Neutrophil (primary cell): ENCODE measurements around the gene FAM120C.

Experiments
- H3K27ac ChIP-seq: fragments of 200-600 bp; sonication (generic); 2 replicates; pipeline ENCODE4 v1.5.1; 2016; ENCODE audit warnings: mild to moderate bottlenecking, moderate library complexity
- H3K27me3 ChIP-seq: fragments of 200-600 bp; sonication (generic); 2 replicates; pipeline ENCODE4 v1.6.0; 2016; ENCODE audit warnings: mild to moderate bottlenecking
- H3K36me3 ChIP-seq: fragments of 200-600 bp; sonication (generic); 2 replicates; pipeline ENCODE4 v1.5.1; 2017
- H3K4me1 ChIP-seq, 2 experiments: fragments of 200-600 bp in 1 of 2; sonication (generic) in 1 of 2; 1 replicate in 1 of 2; 2 replicates in 1 of 2; pipeline versions ENCODE4 v1.5.1 to v1.6.1; 2013 to 2016; ENCODE audit warnings: low read depth in 1 of 2, low read length in 1 of 2, mild to moderate bottlenecking in 1 of 2, moderate library complexity in 1 of 2; ENCODE audit not compliant: control insufficient read depth in 1 of 2, insufficient read depth in 1 of 2
- H3K4me3 ChIP-seq, 2 experiments: fragments of 200-600 bp in 1 of 2; sonication (generic) in 1 of 2; 1 replicate in 1 of 2; 2 replicates in 1 of 2; pipeline ENCODE4 v1.5.1; 2013 to 2016; ENCODE audit warnings: low read depth in 1 of 2, low read length in 1 of 2, mild to moderate bottlenecking in 1 of 2, moderate library complexity in 1 of 2
- H3K9me3 ChIP-seq: fragments of 200-600 bp; sonication (generic); 2 replicates; pipeline ENCODE4 v1.5.1; 2016
- CTCF ChIP-seq: fragments of 200-600 bp; sonication (generic); IDR thresholded peaks from 2 replicates; pipeline ENCODE4 v1.5.1; 2016; ENCODE audit warnings: antibody characterized with exemption

The FAM120C gene

GRCh38 chrX:54067766-54068165 lies 115.3 kb downstream of the FAM120C start:
- no peak overlapping the region for H3K27ac ChIP-seq
- no peaks in the 10 kb centered on the region for H3K36me3 ChIP-seq
- TF ChIP-seq CTCF: no peak
- H3K27me3 ChIP-seq: no peaks in the 10 kb centered on the region
- no peak overlapping the region for H3K4me3 ChIP-seq
- H3K4me1 ChIP-seq: no peaks in the 10 kb centered on the region
- no peaks in the 10 kb centered on the region for H3K9me3 ChIP-seq

- Histone ChIP-seq H3K4me3 (no peak overlapping the region), H3K4me1 (no peaks in the 10 kb centered on the region), H3K27ac (no peak overlapping the region), H3K27me3 (no peaks in the 10 kb centered on the region), H3K9me3 (no peaks in the 10 kb centered on the region), H3K36me3 (no peaks in the 10 kb centered on the region)
- no peak for TF ChIP-seq CTCF
Measured at GRCh38 chrX:54066841-54067240, 116.2 kb downstream of the FAM120C start.

GRCh38 chrX:54064564-54064963 lies 118.5 kb downstream of the FAM120C start:
- no peak overlapping the region for H3K4me3 ChIP-seq
- H3K36me3 ChIP-seq: no peaks in the 10 kb centered on the region
- no peaks in the 10 kb centered on the region for H3K9me3 ChIP-seq
- no peaks in the 10 kb centered on the region for H3K4me1 ChIP-seq
- no peak for TF ChIP-seq CTCF
- no peaks in the 10 kb centered on the region for H3K27me3 ChIP-seq
- no peak overlapping the region for H3K27ac ChIP-seq

DNA sequence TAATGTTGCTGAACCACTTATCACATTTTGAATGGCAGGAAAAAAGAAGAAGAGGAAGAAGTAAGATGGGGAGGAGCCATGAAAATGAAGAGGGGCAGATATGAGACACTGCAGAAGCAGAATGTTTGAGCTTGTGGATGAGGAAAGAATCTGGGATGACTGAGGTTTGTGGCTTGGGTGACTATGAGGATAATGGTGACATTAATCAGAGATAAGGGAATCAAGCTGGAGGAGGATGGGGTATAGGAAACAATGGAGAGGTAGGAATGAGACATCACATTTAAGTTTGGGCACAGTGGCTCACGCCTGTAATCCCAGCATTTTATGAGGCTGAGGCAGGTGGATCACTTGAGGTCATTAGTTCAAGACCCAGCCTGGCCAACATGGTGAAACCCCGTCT lies 119.7 kb downstream of the FAM120C start:
- no peak for TF ChIP-seq CTCF

GRCh38 chrX:54049801-54050200 lies 133.3 kb downstream of the FAM120C start:
- H3K27ac ChIP-seq: no peak overlapping the region
- H3K4me1 ChIP-seq: peaks cover 6 to 8% of the 10 kb centered on the region in 2 experiments
- TF ChIP-seq CTCF: no peak
- H3K36me3 ChIP-seq: no peaks in the 10 kb centered on the region
- H3K4me3 ChIP-seq: no peak overlapping the region
- H3K27me3 ChIP-seq: no peaks in the 10 kb centered on the region
- no peaks in the 10 kb centered on the region for H3K9me3 ChIP-seq

More for the DNA sequence above, 119.7 kb downstream of the FAM120C start:
- Histone ChIP-seq H3K27ac (no peak overlapping the region), H3K9me3 (no peaks in the 10 kb centered on the region), H3K36me3 (no peaks in the 10 kb centered on the region), H3K27me3 (no peaks in the 10 kb centered on the region), H3K4me1 (no peaks in the 10 kb centered on the region), H3K4me3 (no peak overlapping the region)

DNA sequence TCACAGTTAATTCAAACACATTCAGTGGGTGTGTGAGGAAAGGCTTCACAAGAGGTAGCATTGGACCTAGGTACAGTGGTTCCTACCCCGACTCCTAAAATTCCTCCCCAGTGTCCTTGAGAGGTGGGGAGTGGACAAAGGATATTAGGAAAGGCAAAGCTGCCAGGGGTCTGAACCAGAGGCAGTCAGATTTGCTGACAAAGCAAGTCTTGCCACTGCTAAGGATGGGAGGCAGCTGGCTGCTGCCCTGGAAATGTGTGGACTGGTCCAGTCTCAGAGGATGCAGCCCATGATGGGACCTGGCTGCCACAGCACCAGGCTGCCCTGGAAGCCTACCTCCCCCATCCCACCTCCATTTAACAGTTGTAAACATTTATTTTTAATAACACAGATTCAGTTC lies 134.6 kb downstream of the FAM120C start:
- no peaks in the 10 kb centered on the region for H3K9me3 ChIP-seq
- H3K4me3 ChIP-seq: no peak overlapping the region
- TF ChIP-seq CTCF: no peak
- no peaks in the 10 kb centered on the region for H3K27me3 ChIP-seq
- H3K4me1 ChIP-seq: peaks cover 6 to 9% of the 10 kb centered on the region in 2 experiments
- H3K27ac ChIP-seq: no peak overlapping the region
- no peaks in the 10 kb centered on the region for H3K36me3 ChIP-seq
